ENCODE measurements around the gene CRYBG3. TPM values are rescaled to one million over a fixed set of nuclear protein-coding genes. Genes with fewer than 3 reads are reported as not detected.

The CRYBG3 gene
- total RNA-seq, 1 donor from 2014 or later = 6.0 TPM

DNA sequence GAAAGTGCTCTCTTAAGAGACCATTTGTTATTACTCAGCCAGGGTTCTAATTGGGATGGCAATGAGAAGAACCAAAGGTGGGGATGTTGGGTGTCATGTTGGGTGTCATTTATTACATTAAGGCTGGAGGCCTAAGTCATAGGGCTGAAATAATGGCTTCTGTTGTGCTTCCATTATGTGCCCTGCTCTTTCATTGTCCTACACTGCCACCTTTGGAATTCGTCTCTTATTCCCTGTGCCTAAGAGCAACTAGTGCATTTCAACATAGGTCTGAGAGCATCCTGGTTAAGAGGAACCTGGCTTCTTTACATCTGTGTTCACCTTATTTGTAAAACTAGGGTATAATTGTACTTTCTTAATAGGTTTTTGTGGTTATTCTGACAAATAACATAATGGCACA, 118.2 kb downstream of the CRYBG3 start:
- no peak for DNase-seq (ENCODE audit: low spot score, unreplicated experiment)
- H3K4me3 Mint-ChIP-seq (ENCODE audit: low read depth) = no peak overlapping the region
- peaks cover 40% of the 10 kb centered on the region for H3K27me3 Mint-ChIP-seq
- peaks cover 11% of the 10 kb centered on the region for H3K4me1 Mint-ChIP-seq (ENCODE audit: low read depth)
- no peaks in the 10 kb centered on the region for H3K9me3 Mint-ChIP-seq (ENCODE audit: low read depth)
- H3K27ac Mint-ChIP-seq = no peak overlapping the region
- TF ChIP-seq, protein P1, sequence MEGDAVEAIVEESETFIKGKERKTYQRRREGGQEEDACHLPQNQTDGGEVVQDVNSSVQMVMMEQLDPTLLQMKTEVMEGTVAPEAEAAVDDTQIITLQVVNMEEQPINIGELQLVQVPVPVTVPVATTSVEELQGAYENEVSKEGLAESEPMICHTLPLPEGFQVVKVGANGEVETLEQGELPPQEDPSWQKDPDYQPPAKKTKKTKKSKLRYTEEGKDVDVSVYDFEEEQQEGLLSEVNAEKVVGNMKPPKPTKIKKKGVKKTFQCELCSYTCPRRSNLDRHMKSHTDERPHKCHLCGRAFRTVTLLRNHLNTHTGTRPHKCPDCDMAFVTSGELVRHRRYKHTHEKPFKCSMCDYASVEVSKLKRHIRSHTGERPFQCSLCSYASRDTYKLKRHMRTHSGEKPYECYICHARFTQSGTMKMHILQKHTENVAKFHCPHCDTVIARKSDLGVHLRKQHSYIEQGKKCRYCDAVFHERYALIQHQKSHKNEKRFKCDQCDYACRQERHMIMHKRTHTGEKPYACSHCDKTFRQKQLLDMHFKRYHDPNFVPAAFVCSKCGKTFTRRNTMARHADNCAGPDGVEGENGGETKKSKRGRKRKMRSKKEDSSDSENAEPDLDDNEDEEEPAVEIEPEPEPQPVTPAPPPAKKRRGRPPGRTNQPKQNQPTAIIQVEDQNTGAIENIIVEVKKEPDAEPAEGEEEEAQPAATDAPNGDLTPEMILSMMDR (IDR thresholded peaks at IDR 0.05; ENCODE audit: unreplicated experiment) = no peak
- peaks cover 7% of the 10 kb centered on the region for H3K36me3 Mint-ChIP-seq (ENCODE audit: insufficient read depth)

DNA sequence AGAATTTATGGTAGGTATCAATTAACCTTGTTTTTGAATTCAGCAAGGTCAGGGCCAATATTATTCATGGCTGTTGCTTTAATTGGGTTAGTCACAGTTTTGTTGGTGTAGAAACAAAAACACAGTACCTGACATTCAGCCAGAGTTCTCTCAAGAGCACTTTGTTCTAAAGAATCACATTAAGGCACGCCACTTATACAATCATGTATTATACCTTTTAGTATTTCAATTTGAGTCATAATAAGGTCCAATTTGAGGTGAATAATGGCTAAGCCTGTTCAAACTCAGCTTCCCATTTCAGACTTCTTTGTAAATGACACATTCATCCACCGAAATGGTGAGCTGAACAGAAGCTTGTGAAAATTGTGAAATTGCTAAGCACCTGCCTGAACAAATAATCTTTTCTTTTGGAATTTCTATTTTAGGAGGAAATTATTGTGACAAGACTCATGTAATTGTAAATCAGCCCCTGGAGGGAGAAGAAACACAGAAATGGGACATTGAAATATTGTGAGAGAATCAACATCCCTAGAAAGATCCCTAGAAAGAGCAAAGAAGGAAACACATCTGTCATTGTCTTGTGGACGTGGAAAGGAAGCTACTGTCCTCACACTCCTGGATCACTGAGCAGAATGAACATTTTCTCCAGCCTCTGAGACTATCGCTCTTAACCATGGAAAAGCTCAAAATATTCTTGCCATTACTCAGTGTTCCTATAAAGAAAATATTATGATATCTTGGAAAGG, 121.2 kb downstream of the CRYBG3 start:
- H3K27ac Mint-ChIP-seq = no peak overlapping the region
- DNase-seq (ENCODE audit: low spot score, unreplicated experiment) = no peak
- H3K9me3 Mint-ChIP-seq (ENCODE audit: low read depth) = no peaks in the 10 kb centered on the region
- peaks cover 15% of the 10 kb centered on the region for H3K36me3 Mint-ChIP-seq (ENCODE audit: insufficient read depth)
- TF ChIP-seq, protein P1 (IDR thresholded peaks at IDR 0.05; ENCODE audit: unreplicated experiment) = no peak
- no peak overlapping the region for H3K4me3 Mint-ChIP-seq (ENCODE audit: low read depth)
- H3K27me3 Mint-ChIP-seq = peaks cover 29% of the 10 kb centered on the region
- H3K4me1 Mint-ChIP-seq (ENCODE audit: low read depth) = peaks cover 21% of the 10 kb centered on the region

DNA sequence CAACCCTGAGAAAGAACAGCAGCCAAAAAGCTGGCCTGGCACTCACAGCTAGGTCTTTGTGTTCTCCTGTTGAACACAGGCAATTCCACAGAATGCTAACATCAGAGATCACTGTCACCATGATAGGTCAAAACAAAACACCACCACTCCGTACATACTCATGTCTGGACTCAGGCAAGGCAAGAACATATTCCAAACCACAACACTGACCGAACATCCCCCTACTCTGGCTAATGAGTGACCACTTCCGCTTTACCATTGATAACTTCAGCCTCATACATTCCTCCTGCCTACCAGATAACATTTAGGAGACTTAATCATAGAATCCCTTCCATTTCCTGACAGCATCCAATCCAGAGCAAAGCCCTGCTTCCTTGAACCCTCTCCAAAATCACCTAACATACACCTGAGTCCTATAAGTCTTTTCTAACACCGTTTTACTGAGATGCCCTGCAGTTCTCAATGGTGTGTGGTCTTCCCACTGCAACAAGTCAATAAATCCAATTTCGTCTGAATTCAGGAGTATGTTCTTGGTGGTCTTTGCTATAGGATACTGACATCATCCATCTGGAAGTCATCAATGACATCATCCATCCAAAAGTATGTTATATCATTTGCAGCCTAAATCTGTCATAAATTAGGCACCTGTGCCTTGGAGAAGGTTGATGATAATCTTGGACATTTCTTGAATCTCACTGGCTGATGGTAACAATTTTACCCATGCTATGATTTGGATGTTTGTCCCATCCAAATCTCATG, 126.7 kb downstream of the CRYBG3 start:
- Mint-ChIP-seq H3K9me3 (ENCODE audit: low read depth) (no peaks in the 10 kb centered on the region), H3K36me3 (ENCODE audit: insufficient read depth) (peaks cover 32% of the 10 kb centered on the region), H3K27ac (no peak overlapping the region)

DNA sequence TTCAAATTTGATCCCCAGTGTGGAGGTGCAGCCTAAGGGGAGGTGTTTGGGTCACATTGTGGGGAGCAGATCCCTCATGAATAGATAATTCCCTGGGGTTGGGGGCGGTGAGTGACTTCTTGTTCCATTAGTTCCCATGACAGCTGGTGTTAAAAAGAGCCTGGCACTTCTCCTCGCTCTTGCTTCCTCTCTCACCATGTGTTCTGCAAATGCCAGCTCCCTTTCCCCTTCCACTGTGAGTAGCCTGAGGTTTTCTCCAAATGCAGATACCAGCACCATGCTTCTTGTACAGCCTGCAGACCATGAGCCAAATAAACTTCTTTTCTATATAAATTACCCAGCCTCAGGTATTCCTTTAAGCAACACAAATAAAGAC, 127.3 kb downstream of the CRYBG3 start:
- TF ChIP-seq, protein P1 (IDR thresholded peaks at IDR 0.05; ENCODE audit: unreplicated experiment) = no peak
- Mint-ChIP-seq H3K27me3 (peaks cover 6% of the 10 kb centered on the region), H3K36me3 (ENCODE audit: insufficient read depth) (peaks cover 32% of the 10 kb centered on the region), H3K27ac (no peak overlapping the region), H3K4me3 (ENCODE audit: low read depth) (no peak overlapping the region), H3K9me3 (ENCODE audit: low read depth) (no peaks in the 10 kb centered on the region), H3K4me1 (ENCODE audit: low read depth) (peaks cover 15% of the 10 kb centered on the region)
- DNase-seq (ENCODE audit: low spot score, unreplicated experiment) = no peak

More for the DNA sequence above, 126.7 kb downstream of the CRYBG3 start:
- DNase-seq (ENCODE audit: low spot score, unreplicated experiment) = no peak
- Mint-ChIP-seq H3K4me3 (ENCODE audit: low read depth) (no peak overlapping the region), H3K27me3 (peaks cover 6% of the 10 kb centered on the region), H3K4me1 (ENCODE audit: low read depth) (peaks cover 15% of the 10 kb centered on the region)
- TF ChIP-seq, protein P1 (IDR thresholded peaks at IDR 0.05; ENCODE audit: unreplicated experiment) = no peak

DNA sequence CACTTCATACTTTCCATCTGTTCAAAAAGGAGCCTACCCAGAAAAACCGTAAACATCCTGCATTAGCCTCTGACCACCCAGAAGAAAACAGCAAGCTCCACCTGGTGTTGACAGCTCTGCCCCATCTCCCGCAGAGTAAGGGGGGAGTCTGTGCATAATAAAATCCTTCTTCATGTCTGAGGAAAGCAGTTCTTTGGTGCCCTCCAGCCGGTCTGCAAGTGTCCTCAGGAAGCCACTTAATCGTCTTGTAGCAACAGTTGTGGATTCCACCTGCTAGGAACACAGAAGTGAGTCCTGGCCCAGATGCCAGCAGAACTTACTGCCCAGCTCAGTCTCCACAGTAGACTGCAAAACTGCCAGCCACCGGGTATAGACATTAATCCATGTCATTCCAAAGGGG, 127.9 kb downstream of the CRYBG3 start:
- TF ChIP-seq, protein P1 (IDR thresholded peaks at IDR 0.05; ENCODE audit: unreplicated experiment) = no peak
- DNase-seq (ENCODE audit: low spot score, unreplicated experiment) = no peak
- peaks cover 34% of the 10 kb centered on the region for H3K36me3 Mint-ChIP-seq (ENCODE audit: insufficient read depth)
- H3K27me3 Mint-ChIP-seq = peaks cover 6% of the 10 kb centered on the region
- no peaks in the 10 kb centered on the region for H3K9me3 Mint-ChIP-seq (ENCODE audit: low read depth)
- peaks cover 15% of the 10 kb centered on the region for H3K4me1 Mint-ChIP-seq (ENCODE audit: low read depth)
- H3K4me3 Mint-ChIP-seq (ENCODE audit: low read depth) = no peak overlapping the region
- H3K27ac Mint-ChIP-seq = no peak overlapping the region
